Measurements from ENCODE around the gene MARCKSL1.
"Not testable (repeated sequence)": the region's sequence is repeated elsewhere in the genome, so short reads cannot be mapped to it uniquely, and the experiment has no call there.

MARCKSL1 gene, protein sequence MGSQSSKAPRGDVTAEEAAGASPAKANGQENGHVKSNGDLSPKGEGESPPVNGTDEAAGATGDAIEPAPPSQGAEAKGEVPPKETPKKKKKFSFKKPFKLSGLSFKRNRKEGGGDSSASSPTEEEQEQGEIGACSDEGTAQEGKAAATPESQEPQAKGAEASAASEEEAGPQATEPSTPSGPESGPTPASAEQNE

DNA sequence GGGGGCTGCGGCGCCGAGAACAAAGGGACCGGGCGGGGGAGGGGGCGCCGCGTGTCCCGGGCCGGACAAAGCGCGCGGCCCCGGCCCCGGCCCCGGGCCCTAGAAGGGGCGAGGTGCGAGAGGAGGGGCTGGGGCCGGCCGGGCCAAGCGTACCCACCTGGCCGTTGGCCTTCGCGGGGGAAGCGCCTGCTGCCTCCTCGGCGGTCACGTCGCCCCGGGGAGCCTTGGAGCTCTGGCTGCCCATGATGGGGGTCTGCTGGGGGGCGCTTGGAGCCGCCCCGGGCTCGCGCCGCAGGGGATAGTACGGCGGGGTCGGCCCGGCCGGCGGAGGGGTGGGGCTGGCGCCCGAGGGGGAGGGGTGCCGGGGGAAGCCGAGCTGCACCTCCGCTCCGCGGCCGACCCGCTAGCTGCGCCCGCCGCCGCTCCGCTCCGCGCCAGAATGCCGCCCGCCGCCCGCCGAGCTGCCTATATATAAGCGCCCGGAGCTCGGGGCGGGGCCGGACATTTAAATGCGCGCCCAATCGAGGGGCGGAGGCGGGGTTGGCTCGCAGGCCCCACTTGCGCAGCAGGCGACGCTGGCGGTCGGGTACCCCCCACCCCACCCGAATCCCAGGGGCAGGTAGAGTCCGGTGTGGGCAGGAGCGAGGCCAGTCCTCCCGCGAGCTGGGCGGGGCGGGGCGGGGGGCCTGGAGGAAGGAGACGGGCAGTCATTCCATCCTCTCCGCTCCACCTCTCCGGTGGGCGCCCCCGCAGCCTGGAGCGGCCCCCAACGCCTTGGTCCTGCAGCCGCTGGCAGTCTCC lies at the start of gene MARCKSL1:
MARCKSL1 (minus strand) TSS at position 444 of the 801 bp plus-strand sequence; CDS start at position 244, 200 bp downstream.
- peak; percentile 78 for DNase-seq

DNA sequence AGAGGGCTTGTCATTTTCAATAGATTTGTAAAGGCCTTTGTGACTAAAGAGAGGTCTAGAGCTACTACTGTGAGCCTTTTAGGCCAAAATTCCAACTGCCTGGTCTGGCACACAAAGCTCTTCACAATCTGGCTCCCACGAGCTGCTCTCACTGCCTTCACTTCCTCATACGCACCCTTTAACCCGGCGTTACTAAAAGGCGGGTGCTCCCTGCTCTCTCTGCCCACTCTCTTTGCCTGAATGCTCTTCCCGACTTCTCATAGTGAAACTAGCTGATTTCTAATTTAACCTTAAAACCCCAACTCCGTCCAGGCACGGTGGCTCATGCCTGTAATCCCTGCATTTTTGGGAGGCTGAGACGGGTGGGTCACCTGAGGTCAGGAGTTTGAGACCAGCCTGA lies 44.0 kb upstream of the MARCKSL1 start:
- no peak for DNase-seq

DNA sequence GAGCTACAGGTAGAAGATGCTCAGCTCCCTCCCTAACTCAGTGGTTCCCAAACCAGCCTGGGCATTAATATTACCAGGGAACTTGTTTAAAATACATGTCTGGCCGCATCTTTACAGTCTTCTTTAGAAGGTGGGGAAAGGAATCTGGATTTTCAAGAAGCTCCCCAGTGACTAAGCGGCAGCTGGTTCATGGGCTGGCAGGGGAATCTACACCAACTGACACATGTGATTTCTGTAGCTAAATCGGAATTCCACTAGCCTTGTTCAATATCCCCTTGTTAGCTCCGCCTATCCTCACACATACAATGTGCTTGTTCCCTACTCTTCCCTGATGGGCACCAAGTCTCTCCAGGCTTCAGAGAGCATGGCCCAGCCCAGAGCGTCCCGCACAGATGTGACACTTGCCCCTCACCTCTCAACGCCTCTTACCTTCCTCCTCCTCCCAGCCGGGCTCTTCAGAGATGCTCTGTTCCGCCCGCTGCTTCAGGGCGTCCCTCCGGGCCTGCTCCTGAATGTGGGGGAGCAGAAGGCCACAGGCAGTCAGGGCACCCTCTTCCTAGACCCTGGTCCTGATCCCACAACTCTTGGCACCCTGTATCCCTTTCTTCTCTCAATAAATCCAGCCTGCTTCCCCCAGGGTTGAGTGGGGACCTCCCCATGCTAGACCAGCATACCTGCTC lies 41.6 kb upstream of the MARCKSL1 start:
- DNase-seq: no peak

DNA sequence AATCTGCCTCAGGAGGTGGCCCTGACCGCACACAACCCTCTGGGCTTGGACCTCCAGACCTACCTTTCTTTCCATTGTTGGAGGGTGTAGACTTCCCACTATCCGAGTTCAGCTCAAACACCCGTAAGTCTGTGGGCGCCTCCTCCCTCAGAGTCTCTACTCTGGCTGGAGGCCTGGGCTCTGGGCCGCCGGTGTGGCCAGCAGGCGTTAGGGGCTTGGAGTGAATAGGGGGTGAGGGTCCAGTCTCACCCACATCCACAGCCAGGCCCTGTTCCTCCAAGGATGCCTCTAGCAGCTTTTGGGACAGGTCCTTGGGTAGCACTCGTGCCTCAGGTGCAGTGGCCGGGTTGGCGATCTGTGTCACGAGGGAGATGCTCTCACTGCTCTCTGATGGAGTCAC lies 40.2 kb upstream of the MARCKSL1 start:
- DNase-seq: no peak

DNA sequence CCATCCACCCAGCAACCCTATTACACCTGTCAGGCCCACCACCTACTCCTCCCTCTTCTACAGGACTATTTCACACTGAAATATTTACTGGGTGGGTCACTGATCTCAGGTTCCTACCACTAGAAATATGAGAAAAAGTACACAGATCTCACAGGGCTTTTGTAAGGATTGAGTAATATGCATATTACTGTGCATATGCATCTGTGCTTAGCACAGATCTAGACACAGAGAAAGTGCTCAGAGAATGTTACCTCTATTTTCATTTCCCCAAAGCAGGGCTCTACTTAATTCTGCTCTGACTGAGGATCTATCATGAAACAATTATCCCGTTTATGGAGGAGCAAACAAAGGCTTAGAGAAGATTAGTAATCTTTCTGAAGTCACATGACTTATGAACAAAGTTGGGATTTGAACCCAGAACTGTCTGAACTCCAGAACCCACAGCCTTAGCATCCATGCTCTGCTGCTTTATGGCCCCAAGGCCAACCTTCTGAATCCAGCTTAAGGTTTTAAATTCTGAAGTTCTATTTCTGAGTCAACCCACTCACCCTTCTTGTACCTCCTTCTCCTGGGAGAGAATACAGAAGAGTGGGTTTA lies 38.1 kb upstream of the MARCKSL1 start:
- DNase-seq: no peak

DNA sequence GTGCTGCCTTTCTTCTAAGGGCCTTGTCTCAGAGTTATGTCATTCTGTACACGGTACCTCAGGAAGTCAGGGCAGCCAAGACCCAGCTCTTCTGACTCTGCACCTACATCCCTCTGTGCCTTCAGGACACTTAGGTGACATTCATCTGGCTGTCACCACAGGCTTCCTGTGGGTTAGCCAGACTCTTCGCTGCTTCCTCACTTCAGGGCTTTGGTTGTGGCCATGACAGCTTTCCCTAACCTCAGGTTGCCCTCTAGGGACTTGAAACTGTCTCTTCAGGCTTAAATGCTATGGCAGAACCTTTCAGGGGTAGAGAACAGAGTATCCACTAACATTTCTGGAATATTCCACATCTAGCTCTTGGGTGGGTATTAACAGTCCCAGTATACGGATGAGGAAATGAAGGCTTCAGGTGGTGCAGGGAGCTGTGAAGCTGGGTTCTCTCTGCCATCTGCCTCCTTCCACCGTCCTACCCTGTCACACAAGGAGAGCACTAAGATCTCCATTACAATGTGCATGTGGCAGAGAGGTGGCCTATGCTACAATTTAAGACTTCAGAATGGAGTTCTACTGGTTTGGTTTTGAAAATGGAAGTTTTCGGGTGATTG lies 36.2 kb upstream of the MARCKSL1 start:
- DNase-seq: no peak

DNA sequence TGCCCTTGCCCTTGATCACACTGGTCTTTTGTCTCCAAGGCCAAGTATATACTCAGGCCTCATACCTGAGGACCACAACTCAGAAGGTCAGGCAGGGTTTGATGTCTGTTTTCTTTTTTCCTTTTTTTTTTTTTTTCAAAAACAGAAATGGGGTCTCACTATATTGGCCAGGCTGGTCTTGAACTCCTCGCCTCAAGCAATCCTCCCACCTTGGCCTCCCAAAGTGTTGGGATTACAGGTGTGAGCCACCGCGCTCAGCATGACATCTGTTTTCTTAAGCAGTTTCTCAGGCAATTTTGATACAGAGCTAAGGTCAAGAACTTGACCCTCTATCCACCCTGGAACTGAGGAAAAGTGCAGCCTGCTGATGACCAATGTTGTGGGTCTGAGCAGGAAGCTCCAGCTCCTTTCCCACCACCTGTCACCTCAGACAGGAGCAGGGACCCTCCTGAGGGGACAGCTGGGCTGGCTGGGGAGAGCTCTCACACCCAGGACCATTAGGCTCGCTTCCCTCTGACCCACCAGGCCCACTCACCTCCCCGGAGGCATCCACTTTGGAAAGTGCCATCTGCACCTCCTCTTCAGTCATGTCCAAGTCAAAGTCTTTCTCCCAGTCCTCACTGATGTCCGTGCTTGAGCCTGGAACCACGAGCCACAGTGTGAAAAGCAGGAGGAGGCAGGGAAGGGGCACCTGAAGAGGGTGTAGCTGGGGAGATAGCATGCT lies 32.0 kb upstream of the MARCKSL1 start:
- DNase-seq: no peak

DNA sequence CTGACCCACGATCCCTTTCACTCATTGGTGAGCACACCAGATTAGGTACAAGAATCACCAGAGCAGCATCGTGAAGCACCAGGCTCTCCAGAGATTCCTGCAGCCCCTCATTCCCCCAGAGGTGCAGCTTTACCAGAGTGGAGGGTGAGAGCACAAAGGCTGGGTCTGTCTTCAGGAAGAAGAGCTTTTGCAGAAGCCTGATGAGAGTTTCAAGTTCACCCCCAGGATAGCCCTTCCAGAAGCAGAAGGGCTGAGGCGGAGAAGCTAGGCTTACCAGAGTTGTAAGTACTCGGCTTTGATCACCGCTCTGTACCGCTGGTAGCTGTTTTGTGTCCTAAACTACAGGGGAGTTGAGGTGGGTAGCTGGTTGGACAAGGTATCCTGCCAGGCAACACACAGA lies 29.4 kb upstream of the MARCKSL1 start:
- DNase-seq: no peak

DNA sequence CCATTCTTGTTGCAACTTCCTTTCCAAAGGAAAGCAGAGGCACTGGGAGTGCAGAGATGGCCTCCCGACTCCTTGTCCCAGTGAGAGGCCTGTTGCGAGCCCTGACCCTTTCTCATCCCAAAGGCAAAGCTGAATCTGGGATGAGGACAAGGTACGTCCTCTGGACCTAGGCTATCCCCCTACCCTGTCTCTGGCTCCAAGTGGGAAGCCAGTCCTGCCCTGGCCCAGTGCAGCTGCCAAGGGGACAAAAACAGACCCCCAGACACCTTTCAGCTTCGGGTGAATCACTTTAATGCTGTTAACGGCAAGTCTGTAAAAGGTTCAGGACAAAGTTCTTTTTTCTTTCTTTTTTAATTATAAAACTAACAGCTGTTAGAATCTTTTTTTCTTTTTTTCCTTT lies 28.8 kb upstream of the MARCKSL1 start:
- no peak for DNase-seq

DNA sequence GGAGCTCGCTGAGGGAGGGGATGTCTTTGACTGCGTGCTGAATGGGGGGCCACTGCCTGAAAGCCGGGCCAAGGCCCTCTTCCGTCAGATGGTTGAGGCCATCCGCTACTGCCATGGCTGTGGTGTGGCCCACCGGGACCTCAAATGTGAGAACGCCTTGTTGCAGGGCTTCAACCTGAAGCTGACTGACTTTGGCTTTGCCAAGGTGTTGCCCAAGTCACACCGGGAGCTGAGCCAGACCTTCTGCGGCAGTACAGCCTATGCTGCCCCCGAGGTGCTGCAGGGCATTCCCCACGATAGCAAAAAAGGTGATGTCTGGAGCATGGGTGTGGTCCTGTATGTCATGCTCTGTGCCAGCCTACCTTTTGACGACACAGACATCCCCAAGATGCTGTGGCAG lies 27.7 kb upstream of the MARCKSL1 start:
- DNase-seq: no peak

DNA sequence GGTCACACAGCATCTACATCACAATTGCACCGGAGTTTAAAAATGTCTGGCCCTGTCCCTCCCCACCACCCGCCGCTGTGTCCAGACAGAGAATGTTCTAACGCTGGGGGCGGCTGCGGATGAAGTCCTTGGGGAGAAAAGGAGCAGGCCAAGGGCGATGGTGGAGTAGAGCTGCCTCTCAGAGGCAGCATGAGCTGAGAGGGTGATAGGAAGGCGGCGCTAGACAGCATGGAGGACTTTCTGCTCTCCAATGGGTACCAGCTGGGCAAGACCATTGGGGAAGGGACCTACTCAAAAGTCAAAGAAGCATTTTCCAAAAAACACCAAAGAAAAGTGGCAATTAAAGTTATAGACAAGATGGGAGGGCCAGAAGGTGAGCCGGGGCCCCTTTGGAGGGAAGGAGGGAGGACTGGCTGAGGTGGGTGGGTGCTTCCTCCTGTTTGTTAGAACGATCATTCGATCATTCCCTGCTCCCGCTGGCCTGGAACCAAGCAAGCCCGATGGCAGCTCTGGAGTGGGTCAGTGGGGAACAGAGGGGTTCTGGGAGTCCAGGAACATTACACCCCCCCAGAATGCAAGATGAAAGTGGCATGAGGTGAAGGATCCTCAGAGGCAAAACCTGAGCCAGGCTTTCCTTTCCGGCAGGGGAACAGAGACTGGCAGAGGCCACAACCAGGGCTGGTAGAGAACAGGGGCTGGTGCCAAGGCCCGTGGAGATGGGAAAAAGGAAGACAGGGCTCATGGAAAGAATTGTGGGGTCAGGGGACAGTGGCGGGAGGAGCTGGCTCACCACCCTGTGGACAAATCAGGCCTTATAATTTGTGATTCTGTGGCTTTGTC lies 26.7 kb upstream of the MARCKSL1 start, which contains the start of the genes FAM229A and TSSK3:
FAM229A (minus strand) TSS at position 12 of the 840 bp plus-strand sequence. CDS start 394 bp downstream, outside the sequence.
TSSK3 (plus strand) TSS at position 66 of the 840 bp plus-strand sequence; CDS start at position 229, 163 bp downstream.
- DNase-seq: no peak

DNA sequence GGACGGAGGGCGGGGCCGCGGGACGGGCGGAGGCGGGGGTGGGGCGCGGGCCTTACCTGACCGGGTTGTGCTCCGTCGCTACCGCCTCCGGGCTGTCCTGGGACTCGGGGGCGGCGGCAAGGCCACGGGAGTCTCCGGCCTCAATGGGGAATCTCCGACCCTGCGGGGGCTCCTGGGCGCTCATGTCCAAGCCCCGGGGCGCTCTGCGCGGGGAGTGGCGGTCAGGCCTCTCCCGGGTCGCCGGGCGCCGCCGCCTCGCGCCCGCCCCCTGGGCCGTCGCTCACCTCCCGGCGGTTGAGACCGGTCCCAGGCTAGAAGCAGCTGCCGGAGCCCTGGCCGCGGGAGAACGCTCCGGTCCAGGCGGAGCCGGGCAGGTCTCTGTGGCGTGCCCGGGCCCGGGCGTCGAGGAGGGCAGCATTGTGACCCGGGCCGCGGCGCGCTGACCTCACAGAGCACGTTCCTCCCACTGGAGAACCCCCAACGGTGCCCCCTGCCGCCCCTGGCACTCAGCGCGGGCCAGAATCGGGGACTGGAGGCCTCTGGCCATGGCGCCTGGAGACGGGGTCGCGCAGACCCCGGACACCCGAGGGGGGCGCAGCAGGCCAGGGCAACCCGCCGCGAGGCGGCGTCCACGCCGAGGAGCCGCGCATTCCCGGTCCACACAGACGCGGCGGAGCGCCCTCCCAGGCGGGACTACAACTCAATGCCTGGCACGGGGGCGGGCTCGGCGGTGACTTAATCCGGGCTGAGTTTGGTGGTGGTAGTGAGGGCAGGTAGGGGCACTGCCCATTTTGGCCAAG lies 25.8 kb upstream of the MARCKSL1 start:
- DNase-seq: peak; percentile 19

DNA sequence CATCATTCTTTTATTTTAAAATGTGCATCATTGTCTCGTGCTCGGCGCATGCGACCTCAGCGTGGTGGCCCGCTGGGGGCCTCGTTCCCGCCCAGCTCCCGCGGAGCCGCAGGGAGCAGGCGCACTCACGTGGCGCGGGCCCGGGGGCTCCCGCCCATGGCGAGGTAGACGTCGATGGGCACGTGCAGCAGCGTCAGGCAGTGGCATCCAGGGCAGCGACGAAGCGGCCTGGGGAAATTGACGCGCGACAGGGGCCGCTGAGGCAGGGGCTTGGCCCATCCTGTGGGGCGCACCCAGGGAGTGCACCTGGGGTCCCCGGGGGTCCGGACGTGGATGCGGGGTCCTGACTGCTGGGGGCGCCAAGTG lies 25.3 kb upstream of the MARCKSL1 start:
- no peak for DNase-seq

DNA sequence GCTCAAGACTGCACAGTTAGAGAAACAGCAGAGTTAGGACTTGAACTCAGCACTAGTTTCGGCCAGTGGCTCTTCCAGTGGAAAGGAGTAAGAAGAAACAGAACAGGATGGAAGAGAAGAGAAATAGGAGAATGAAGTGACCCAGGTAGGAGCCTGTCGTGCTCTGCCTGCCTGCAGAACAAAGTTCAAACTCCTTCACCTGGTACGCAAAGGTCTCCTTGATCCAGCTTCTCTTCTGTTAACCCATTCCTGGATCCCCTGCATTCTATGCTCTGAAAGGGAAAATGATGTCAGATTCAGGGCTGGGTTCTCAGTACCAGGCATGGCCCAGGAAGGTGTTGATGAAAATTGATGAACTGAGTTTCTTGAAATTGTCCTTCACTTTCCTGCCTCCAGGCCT lies 22.4 kb upstream of the MARCKSL1 start:
- DNase-seq: no peak

DNA sequence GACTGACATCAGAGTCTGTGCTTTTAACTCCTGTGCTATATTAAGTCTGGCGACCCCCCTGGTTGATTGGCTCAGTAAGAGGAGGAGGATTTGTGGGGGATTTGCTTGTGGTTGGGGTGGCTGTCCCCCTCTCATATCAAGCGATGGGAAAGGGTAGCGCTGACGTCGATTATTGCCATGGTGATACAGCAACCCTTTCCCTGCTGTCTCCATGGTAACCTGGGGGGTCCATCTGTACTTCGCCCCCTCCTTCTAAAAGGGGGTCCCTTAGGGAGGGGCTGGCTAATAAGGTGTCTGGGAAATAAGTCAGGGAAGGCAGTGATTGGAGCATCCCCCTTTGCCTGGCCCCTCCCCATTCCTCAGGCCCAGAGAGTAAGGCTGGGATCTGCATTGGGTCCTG lies 21.6 kb upstream of the MARCKSL1 start:
- no peak for DNase-seq

DNA sequence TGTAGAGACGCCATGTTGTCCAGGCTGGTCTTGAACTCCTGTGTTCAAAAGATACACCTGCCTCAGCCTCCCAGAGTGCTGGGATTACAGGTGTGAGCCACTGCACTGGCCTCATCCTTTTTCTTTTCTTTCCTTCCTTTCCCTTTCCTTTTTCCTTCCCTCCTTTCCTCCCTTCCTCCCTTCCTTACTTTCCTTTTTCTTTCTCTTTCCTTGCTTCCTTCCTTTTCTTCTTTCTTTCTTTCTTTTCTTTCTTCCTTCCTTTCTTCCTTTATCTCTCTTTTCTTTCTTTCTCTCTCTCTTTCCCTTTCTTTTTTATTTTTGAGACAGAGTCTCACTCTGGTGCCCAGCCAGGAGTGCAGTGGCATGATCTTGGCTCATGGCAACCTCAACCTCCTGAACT lies 20.4 kb upstream of the MARCKSL1 start:
- no peak for DNase-seq

DNA sequence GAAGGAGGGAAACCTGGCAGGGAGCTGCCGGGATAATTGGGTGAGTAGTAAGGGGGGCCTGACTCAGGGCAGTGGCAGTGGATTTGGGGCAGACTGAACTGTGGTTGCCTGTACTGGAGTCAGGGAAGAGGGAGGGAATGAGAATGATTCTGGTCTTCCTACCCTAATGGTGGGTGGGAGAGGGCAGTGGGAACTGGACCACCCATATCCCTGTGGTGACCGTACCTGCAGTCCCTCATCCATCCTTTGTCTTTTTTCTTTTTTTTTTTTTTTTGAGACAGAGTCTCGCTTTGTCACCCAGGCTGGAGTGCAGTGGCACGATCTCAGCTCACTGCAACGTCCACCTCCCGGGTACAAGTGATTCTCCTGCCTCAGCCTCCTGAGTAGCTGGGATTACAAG lies 19.7 kb upstream of the MARCKSL1 start:
- DNase-seq: not testable (repeated sequence)

DNA sequence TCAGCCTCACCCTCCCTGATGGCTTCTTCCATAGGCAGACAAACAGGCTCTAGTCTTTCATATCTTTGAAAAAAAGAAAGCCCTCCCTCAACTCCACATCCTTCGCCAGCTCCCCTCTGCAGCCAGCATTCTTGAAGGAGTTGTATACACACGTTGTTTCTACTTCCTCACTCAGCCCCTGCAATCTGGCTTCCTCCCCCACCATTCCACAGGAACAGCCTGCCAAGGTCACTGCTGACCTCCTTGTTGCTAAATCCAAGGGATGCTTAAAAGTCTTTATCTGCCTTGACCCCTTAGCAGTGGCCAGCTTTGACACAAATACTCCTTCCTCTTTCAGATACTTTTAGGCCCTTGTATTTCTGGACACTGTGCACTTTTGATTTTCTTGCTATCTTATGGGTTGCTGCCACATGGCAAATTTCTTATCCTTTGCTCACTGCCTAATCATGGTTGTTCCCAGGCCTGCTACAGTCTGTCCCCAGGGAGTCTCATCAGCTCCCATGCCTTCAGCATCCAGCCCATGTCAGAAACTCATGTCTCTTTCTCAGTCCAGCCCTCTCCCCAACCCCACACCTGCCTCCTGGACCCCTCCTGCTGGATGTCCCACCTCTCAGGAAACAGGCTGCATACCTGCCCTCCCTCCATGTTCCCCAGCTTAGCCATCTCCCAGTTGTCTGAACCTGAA lies 18.0 kb upstream of the MARCKSL1 start:
- no peak for DNase-seq

DNA sequence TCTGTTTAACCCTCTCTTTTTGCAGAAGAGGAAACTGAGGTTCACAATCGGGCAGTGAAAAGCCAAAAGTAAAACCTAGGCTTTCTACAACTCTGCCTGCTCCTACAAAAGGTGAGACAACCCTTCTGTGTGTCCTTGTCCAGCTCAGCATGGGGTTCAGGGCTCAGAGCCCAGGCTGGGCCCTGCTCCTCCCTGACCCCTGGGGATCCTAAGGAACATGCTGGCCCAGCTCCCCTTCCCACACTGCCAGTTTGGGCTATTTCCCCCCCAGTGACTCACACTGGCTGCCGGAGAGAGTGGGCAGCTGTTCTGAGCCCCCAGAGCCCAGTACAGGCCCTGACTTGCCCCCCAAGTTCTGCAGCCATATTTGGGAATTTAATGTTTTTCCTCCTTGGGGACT lies 17.4 kb upstream of the MARCKSL1 start:
- no peak for DNase-seq

Data from fibroblast of skin of right quadriceps (primary cell).